Activated CD8-positive, alpha-beta memory T cell treated with anti-CD3 and anti-CD28 coated beads for 24 hours (primary cell): ENCODE results near the gene XAGE2.
"Not testable (repeated sequence)": the region's sequence is repeated elsewhere in the genome, so short reads cannot be mapped to it uniquely, and the experiment has no call there.

ENCODE experiments used
- DNase-seq: peaks from one replicate; pipeline ENCODE4 v3.0.0-alpha.2; 2020

Gene XAGE2, protein sequence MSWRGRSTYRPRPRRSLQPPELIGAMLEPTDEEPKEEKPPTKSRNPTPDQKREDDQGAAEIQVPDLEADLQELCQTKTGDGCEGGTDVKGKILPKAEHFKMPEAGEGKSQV

DNA sequence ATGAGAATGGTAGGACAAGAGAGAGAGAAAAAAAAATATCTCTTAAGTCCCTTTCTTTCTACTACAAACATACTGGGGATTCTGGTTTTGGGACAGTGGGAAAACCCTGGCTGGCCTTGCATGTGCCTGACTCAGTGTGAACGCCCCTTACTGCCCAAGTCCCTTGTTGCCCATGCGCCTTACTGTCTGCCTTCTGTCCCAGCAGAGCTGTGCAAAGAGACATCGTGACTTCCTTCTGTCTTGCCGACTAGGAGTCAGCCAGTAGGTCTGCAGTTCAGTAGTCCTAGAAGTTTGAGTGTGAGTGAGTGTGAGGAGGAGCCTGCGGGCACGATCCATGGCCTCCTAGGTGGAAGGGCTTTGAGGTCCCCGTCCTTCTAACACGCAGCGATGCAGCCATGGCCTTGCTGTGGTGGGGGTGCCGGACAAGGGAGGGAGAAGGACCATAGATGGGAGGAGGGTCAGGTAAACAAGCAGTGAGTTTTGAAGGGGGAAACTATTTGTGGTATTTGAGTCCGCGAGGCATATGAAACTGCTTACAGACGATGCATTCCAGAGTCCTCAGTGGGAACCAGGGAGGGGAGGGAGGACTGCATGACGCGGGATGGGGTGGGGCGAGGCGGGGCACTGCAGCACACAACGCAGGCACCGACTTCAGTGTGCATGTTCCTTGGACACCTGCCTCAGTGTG, at the start of gene XAGE2:
Gene XAGE2, plus strand, starts transcription at position 654 of the 688 bp plus-strand sequence. CDS start 994 bp downstream, outside the sequence.
- no peak for DNase-seq

DNA sequence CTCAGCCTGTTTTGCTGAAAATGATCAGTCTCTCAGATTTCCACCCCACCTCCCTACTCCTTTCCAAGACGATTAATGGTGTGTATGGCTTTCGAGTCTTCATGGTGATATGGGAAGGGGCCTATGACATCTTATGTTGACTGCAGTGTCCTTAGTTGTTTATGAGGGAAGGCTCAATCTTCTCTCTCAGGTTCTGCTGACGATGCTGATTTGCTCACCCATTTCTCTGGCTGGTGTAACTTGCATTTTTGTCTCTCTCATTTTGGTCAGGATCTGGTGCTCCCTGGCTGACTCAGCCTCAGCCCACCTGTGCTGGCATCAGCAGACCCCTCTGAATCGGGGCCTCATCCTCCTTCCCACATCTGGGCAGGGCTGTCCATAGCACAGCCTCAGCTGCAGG, 31.4 kb upstream of the XAGE2 start:
- no peak for DNase-seq

DNA sequence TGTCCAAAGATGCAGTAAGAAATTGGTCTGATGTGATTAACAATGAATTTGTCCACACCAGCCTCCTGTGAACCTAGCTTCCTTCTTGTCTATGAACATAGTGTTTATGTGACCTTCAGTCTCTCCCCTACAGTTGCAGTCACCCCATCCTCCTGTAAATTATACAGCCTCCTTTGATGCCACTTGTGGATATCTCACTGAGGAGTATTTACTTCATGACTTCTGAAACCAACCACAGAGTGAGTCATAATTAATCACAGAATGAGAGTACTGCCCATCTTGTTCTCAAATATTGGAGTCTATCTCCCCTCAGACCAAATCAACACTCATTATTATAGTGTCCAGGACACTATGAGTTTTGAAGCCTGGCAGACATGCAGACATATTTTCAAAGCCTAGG, 27.3 kb upstream of the XAGE2 start:
- DNase-seq: no peak

DNA sequence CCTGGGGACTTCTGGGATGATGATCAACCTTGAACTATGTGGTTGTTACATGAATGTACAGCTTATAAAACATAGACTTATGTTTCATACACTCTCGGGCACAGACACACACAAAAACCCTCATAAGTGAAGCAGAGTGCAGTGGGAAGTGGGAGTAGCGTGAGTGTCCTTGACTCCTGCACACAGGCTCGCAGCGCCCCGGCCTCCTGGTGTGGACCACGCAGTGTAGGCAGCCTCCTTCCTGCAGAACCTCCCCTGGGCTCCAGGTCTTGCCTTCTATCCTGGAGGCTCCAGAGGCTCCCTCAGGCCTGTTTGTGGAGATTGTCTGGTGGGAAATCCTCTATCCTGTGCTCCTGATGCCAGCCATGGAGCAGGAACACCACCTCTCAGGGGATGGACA, 25.7 kb upstream of the XAGE2 start:
- not testable (repeated sequence) for DNase-seq

DNA sequence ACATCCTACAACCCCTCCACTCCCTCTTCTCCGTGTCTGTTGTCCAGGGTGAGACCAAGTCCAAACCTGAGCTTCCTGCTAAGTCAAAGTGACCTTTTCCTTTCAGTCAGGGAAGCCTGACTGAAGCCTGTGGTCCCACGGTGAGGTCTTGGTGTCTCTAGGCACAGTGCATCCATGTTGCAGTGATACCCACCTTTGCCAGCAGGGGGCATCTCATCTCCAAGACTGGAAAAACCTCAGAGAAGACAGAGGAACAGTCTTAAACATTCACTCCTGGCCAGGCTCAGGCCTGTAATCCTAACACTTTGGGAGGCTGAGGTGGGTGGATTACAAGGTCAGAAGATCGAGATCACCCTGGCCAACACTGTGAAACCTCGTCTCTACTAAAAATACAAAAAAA, 23.4 kb upstream of the XAGE2 start:
- DNase-seq: peak; percentile 77

DNA sequence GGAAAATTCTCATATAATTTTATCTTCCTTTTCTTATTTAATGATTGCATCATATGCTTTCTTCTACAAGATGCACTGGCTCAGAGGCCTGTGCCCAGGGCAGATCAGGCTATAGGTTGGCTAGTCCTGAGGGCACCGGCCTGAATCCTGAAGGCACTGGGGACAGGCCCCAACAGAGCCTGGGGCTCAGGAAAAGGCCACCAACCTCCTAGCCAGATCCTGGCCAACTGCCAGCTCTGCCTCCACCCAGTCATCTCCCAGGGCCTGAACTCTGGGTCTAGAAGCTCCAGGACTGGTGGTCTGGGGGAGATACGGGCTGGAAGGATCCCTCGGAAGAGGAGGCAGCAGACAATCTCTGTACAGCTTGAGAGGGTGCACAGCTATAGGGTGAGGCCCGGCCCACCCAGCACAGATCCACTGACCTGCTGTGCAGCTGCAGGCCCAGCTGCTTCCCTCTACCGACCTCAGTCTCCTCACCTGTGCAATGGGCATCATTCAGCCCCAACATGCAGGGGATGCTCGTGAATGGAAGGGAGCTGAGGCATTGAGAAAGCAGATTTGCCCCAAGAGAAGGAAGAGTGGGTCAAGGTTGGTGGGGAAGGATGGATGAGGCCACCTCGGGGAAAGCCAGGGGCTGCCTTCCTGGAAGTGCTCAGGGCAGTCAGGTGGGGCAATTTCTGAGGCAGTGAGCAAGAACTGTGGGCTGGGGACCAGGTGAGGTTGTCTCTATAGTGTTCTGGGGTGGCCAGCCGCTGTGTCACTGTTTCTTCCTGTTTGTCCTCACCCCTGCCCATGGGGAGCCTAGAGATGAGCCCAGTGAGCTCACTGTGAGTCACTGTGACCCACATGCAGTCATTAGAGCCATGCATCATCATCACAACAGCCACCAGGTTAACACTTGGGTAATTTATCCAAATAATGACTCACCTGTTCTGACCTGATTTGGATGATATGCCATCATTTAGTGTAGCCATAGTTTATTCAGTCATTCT, 22.4 kb upstream of the XAGE2 start:
- no peak for DNase-seq

DNA sequence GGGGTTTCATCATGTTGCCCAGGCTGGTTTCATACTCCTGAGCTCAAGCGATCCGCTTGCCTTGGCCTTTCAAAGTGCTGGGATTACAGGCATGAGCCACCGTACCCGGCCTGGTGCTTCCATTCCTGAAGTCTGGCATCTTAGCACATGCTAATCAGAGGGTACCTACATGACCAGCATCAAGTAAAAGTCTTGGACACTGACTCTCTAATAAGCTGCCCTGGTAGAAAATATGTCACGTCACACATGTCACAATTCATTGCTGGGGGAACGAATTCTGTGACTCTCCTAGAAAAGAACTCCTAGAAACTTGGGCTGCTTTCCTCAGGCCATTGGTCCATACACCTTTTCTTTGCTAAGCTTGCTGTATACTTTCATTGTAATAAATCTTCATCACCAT, 19.1 kb upstream of the XAGE2 start:
- no peak for DNase-seq

DNA sequence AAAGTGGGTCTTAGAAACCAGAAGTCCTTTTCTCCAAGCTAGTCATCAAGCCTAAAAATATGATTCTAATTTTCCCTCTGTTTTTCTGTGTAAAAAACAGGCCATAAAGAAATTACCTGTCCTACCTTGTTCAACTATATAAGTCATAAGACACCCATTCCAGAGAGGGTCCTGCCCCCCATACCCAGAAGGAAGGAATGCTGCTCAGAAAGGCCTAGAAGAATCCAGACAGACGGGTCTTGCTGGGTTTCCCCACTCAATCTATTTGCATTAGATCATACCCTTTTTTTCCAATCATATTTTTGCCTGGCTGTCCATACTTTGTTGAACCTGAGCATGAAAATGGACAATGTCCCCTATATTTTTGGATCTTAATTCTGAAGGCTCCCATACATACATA, 16.3 kb upstream of the XAGE2 start:
- DNase-seq: no peak

DNA sequence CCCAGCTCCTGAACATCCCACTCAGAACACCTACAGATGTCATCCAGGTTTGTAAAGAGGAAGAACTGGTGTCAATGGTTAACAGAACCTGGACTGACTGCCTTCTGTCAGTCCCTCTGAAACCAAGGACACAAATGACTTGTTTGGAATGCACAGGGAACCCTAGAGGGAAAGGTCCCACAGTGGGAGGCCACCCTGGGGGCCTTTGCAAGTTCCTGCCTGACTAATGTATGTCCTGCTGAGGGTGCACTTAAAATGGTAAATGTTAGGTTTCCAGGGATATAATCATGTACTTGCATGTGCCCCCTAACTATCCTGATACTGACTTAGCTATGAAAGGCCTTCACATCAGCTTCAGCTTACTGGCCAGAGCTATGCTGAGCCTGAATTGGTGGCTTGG, 15.0 kb upstream of the XAGE2 start:
- DNase-seq: no peak

DNA sequence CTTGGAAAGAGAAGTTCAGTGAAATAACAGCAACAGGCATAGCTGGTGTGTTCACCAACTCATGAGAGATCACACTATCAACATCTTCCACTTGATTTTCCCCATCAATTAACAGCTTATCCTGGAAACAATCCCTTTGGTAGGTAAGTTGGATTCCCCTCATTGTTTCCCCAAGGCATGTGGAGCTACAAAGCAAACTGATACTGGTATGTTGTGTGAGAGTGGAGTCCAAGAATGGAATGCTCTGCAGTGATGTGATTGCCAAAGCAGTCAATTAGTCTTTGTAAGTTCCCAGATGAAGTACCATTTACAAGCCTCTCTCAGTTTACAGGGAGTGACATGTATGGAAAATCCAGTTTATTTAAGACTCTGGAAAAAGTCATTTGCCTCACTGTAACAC, 13.7 kb upstream of the XAGE2 start:
- no peak for DNase-seq

DNA sequence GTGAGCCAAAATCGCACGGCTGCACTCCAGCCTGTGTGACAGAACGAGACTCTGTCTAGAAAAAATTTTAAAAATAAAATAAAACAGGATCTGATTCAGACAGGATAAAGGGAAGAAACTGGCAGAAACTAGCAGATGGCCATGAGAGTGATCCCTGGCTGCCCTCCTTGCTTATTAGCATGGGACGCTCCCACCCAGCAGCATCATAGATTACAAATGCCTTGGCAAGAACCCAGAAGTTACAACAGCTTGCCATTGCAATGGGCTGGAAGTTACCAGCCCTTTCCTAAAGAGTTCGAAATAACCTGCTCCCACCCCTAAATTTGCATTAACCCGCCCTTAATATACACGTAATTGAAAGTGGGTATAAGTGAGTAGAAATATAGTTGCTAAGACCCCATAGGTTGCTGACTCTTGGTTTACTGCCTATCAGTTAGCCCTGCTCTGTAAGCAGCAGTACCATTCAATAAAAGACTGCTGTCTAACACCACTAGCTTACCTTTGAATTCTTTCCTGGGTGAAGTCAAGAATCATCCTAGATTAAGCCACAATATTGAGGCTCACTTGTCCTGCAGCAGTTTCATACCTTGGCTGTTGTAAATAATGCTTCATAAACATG, 9.1 kb upstream of the XAGE2 start:
- no peak for DNase-seq

DNA sequence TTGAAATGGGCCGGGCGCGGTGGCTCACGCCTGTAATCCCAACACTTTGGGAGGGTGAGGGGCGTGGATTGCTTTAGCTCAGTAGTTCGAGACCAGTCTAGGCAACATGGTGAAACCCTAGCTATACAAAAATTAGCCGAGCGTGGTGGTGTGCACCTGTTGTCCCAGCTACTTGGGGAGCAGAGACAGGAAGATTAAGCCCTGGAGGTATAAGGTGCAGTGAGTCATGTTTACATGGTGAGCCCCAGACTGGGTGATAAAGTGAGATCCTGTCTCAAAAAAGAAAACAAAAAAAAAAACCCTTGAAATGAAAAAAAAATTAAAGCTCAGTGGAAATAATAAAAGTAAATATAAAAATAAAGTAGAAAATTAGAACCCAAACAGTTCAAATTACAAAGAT, 6.9 kb upstream of the XAGE2 start:
- no peak for DNase-seq

DNA sequence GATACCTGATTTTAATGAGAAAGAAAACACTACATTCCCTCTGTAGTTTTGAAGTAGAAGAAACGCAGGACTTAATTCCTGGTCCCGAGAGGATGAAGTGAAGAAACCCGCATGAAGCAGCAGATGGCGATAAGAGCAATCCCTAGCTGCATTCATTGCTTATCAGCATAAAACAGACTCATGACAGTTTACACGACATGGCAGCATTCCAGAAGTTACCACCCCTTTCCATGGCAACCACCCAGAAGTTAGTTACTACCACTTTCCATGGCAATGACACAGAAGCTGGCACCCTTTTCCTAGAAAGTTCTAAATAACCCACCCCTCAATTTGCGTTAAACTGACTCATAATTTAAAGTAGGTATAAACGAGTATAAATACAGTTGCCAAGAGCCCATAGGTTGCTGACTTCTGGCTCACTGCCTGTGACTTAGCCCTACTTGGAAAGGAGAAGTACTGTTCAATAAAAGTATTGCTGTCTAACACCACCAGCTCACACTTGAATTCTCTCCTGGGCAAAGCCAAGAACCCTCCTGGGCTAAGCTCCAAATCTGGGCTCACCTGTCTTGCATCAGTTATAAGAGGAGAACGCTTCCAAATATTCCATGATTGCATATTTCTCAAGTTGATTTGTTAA, 5.5 kb upstream of the XAGE2 start:
- DNase-seq: no peak

DNA sequence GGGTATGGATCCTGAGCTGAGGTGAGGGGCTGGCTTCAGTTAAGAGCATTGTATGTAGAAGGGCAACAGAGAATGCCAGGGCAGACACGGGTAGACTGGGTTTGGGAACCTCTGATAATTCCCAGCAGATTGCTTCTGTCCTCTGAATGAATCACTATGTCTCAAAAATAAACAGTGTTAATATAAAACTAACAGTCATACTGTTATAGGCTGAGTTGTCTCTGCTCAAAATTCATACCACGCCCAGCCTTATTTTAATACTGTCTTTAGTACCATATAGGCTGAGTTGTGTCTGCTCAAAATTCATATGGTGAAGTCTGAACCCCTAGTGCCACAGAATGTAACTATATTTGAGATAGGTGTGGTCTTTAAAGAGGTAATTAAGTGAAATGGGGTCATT, 10.0 kb downstream of the XAGE2 start:
- DNase-seq: no peak

DNA sequence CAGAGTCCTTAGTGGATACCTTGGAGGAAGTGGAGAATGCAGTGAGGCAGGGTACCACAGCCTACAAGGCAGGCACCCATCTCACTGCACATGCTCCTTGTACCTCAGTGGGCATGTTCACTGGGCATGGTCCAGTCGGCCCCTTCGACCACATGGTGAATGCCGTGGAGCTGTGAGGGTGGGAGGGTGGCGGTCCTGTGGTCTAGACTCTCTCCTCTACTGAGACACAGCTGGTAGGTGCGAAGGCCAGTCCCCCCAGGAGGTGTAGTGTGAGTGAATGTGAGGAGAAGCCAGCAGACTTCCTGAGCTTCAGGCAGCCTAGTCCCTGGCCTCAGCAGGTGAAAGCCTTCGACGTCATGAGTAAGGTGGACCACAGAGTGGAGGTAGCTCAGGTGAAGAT, 12.2 kb downstream of the XAGE2 start:
- no peak for DNase-seq

DNA sequence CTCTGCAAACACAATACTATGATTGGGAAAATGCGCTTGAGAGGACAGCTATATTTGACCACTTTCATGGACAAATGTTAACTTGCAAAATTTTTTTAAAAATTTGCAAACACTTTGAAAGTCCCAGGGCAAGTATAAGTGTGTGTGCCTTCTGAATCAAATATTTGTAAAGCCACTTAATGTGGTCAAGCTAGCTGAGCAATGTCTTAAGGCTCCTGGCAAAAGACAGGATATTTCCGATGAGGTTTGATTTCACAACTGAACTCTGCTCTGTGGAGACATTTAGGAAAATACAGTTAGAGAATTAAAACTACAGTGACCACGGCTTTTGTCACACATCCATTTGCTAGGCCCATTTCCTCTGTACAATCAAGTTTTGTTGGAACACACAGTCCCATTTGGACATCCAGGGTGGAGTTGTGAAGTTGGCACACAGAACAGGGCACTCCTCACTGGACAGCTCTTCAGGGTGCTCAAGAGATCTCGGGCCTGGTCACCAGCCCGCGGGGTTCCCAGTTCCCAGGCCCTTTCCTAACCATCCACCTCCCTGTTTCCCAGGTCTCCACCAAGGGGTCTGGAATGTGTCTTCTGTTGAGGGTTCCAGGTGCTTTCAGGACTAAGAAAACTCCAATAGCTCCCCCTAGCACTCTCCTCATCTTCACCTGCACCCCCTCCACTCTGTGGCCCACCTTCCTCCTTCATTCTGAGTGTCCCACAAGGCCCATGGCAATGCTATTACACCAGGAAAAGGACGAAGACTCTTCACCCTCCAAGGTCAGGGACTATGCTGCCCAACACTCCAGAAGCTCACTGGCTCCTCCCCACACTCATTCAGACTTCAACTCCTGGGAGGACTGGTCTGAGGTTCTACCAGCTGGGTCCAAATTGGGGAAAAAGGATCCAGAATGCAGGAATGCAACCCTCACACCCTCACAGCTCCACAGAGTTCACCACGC, 41.9 kb downstream of the XAGE2 start:
- no peak for DNase-seq

DNA sequence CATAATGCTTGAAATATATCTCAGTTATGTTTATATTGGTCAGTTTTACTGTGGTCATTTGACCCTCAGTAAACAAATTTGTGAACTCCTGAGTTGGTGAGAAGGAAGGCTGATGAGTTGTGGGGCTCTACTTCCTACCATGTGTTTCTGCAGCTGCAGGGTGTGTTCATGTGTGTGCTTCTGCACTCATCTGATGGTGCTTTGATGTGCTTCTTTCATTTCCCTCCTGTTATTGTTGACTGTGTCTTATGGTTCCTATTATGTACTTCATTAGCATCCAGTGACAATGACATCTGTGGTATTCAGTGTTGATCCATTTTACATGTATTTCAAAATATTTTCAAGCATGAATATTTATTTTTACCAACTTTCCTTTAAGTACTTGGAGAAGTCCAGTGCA, 46.5 kb downstream of the XAGE2 start:
- no peak for DNase-seq

DNA sequence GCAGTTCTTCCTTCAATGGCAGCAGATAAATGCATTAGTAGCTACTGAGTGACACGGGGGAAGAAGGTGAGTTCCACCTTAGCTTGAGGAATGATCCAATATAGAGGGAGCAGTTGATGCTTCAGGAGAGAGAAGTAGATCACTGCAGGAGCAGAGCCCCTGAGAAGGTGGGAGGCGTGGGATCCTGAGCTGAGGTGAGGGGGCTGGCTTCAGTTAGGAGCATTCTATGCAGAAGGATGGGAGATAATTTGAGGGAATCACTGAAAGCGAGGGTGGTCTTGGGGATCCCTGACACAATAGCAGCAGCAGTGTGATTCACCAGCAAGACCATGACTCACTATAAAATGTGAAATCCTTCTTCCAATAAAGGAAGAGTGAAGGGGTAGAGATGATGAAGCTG, 48.0 kb downstream of the XAGE2 start:
- no peak for DNase-seq

DNA sequence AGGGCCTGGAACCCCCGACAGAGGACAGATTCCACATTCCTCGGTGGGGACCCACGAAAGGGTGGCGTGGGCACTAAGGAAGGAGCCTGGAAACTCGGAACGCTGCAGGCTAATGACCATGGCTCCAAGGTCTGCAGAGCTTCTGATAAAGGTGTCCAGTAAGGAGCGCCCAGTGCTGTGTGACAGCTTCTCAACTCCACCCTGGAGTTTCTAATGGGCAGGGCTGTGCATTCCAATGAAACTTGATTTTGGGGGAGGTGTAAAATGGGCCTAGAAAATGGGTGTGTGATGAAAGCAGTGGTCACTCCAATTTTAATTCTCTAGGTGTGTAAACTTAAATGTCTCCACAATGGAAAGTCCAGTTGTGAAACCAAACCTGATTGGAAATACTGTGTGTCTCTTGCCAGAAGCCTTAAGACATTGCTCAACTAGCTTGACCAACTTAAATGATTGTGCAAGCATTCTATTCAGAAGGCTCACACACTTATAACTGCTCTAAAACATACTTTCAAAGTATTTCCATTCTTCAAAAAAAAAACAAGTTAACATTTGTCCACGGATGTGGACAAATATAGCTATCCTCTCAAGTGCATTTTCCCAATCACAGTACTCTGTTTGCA, 52.1 kb downstream of the XAGE2 start:
- DNase-seq: no peak

DNA sequence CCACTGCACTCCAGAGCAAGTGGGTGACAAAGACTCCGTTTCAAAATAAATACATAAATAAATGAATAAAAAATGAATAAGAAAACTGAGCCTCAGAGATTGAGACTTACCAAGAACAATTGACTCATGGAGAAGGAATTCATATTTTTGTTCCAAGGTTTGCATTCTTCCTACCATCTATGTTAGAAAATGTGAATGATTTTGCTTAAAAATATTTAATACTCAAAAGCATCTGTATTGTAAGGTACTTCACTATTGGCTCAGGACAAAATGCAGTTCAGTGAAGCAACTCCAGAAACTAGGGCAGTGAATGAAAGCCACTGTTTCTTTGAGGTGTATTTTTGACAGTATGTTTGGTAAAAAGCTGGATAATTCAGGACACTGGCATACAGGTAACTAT, 54.1 kb downstream of the XAGE2 start:
- DNase-seq: no peak

DNA sequence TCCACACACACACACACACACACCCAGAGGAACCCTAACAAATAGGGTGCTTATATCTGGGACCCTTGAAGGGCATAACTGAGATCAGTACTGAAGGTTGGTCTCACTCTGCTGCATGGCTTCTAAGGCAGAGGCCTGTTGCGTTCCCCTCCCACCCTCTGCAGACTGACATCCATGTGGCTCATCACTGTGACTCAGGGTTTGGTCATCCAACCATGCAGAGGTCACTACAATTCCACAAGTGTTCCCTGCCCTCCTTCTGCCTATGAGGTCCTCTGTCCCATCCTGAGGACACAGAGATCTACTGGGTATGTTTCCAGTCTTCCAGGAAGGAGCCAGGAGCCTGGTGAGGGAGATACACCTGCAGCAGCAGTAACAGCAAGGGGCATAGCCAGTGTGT, 55.8 kb downstream of the XAGE2 start:
- no peak for DNase-seq
